Fibroblast of gingiva (primary cell): ENCODE measurements around the gene TMEM156.
"Not testable (repeated sequence)": the region's sequence is repeated elsewhere in the genome, so short reads cannot be mapped to it uniquely, and the experiment has no call there.

ENCODE experiments used
- DNase-seq: peaks from one replicate; pipeline ENCODE4 v3.0.0-alpha.2; 2011; ENCODE audit warnings: low read depth

The TMEM156 gene

GRCh38 chr4:38990241-38990640 lies 42.0 kb downstream of the TMEM156 start:
- no peak for DNase-seq

GRCh38 chr4:38989487-38989886 lies 42.7 kb downstream of the TMEM156 start:
- peak; percentile 19 for DNase-seq

GRCh38 chr4:38988353-38988752 lies 43.9 kb downstream of the TMEM156 start:
- DNase-seq = not testable (repeated sequence)

- DNase-seq = no peak
Observed at GRCh38 chr4:38987491-38987890, 44.7 kb downstream of the TMEM156 start.

GRCh38 chr4:38985410-38986100 lies 46.7 kb downstream of the TMEM156 start:
- DNase-seq = no peak

- DNase-seq = peak; percentile 83
Observed at GRCh38 chr4:38983787-38984598, 48.2 kb downstream of the TMEM156 start.

- peak; percentile 14 for DNase-seq
Observed at GRCh38 chr4:38983291-38983690, 48.9 kb downstream of the TMEM156 start.

GRCh38 chr4:38982361-38983095 lies 49.7 kb downstream of the TMEM156 start:
- DNase-seq = peak; percentile 57

- peak; percentile 93 for DNase-seq
Observed at GRCh38 chr4:38980903-38981676, 51.1 kb downstream of the TMEM156 start.

- DNase-seq = peak; percentile 13
Observed at GRCh38 chr4:38979511-38980230, 52.5 kb downstream of the TMEM156 start.

GRCh38 chr4:38979081-38979480 lies 53.1 kb downstream of the TMEM156 start:
- no peak for DNase-seq

- no peak for DNase-seq
Observed at GRCh38 chr4:38976308-38976707, 55.9 kb downstream of the TMEM156 start.

GRCh38 chr4:38968668-38969067 lies 63.5 kb downstream of the TMEM156 start:
- DNase-seq = no peak

GRCh38 chr4:38967260-38968095 lies 64.7 kb downstream of the TMEM156 start:
- peak; percentile 97 for DNase-seq

- no peak for DNase-seq
Observed at GRCh38 chr4:38965866-38966265, 66.3 kb downstream of the TMEM156 start.

GRCh38 chr4:38964942-38965775 lies 67.0 kb downstream of the TMEM156 start:
- DNase-seq = no peak

GRCh38 chr4:38959248-38959647 lies 73.0 kb downstream of the TMEM156 start:
- not testable (repeated sequence) for DNase-seq

- peak; percentile 20 for DNase-seq
Observed at GRCh38 chr4:38958453-38959190, 73.6 kb downstream of the TMEM156 start.

GRCh38 chr4:38957893-38958292 lies 74.3 kb downstream of the TMEM156 start:
- DNase-seq = no peak
